NT2/D1 (cell line): ENCODE measurements around the gene TBC1D5.
"Not testable (repeated sequence)": the region's sequence is repeated elsewhere in the genome, so short reads cannot be mapped to it uniquely, and the experiment has no call there.

Source experiments
- DNase-seq: peaks from one replicate; pipeline ENCODE4 v3.0.0-alpha.2; 2011; ENCODE audit warnings: low read depth, low spot score
- H3K27me3 ChIP-seq: 2 replicates; pipeline ENCODE4 v1.6.0; 2011; ENCODE audit warnings: mild to moderate bottlenecking; ENCODE audit not compliant: insufficient read length, insufficient read depth
- H3K36me3 ChIP-seq: 2 replicates; pipeline ENCODE4 v1.6.1; 2011; ENCODE audit warnings: mild to moderate bottlenecking, low read length, mixed read lengths; ENCODE audit not compliant: insufficient read depth, insufficient read length
- H3K4me1 ChIP-seq: 2 replicates; pipeline ENCODE4 v1.5.1; 2011; ENCODE audit not compliant: insufficient read depth, insufficient read length
- H3K4me3 ChIP-seq: 2 replicates; pipeline ENCODE4 v1.5.1; 2011; ENCODE audit warnings: low read depth; ENCODE audit not compliant: insufficient read length
- H3K9ac ChIP-seq: 2 replicates; pipeline ENCODE4 v1.6.0; 2011; ENCODE audit warnings: low read depth; ENCODE audit not compliant: insufficient read length
- H3K9me3 ChIP-seq: 2 replicates; pipeline ENCODE4 v1.5.1; 2011; ENCODE audit warnings: mild to moderate bottlenecking, low read length; ENCODE audit not compliant: insufficient read depth
- SUZ12 ChIP-seq: IDR thresholded peaks from 2 replicates; pipeline ENCODE4 v1.6.1; 2011; ENCODE audit not compliant: insufficient read length, insufficient read depth; ENCODE audit errors: extremely low read depth
- YY1 ChIP-seq: IDR thresholded peaks from 2 replicates; pipeline ENCODE4 v1.6.1; 2011; ENCODE audit not compliant: insufficient read length, insufficient read depth
- ZNF274 ChIP-seq: IDR thresholded peaks from 2 replicates; pipeline ENCODE4 v1.6.1; 2011; ENCODE audit warnings: mild to moderate bottlenecking, low read depth, low read length

The TBC1D5 gene

GRCh38 chr3:17672506-17672905 lies 69.9 kb downstream of the TBC1D5 start:
- no peak for DNase-seq
- no peaks in the 10 kb centered on the region for H3K27me3 ChIP-seq
- no peak overlapping the region for H3K4me3 ChIP-seq
- no peak overlapping the region for H3K9ac ChIP-seq
- H3K9me3 ChIP-seq: peaks cover 7% of the 10 kb centered on the region
- TF ChIP-seq SUZ12: no peak
- no peak for TF ChIP-seq YY1
- TF ChIP-seq ZNF274: no peak
- no peaks in the 10 kb centered on the region for H3K4me1 ChIP-seq
- no peaks in the 10 kb centered on the region for H3K36me3 ChIP-seq

GRCh38 chr3:17670749-17671148 lies 71.7 kb downstream of the TBC1D5 start:
- Histone ChIP-seq H3K36me3 (no peaks in the 10 kb centered on the region), H3K4me1 (no peaks in the 10 kb centered on the region), H3K27me3 (no peaks in the 10 kb centered on the region), H3K9me3 (peaks cover 7% of the 10 kb centered on the region), H3K9ac (no peak overlapping the region), H3K4me3 (no peak overlapping the region)
- TF ChIP-seq SUZ12 (no peak), ZNF274 (no peak), YY1 (no peak)
- no peak for DNase-seq

DNA sequence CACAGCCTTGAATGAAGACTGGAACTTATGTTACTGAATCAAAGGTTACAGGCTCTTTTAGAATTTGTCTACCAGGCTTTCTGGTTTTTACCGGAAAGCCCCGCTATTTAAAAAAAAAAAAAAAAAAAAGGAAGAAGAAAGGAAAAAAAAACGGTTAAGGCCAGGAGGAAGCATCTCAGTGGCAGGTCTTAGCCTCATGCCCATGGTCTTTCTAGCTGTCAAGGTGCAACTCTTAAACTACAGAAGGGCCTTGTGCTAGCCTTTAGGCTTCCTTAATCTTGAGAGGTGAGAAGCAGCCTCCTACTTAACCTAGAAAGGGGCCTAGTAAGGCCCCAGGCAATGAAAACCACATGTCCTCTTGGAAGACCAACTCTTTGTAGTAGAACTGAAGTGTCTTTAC lies 77.5 kb downstream of the TBC1D5 start:
- TF ChIP-seq SUZ12: no peak
- TF ChIP-seq YY1: no peak
- no peak for TF ChIP-seq ZNF274
- DNase-seq: no peak
- no peak overlapping the region for H3K4me3 ChIP-seq
- H3K9me3 ChIP-seq: peaks cover 7% of the 10 kb centered on the region
- H3K4me1 ChIP-seq: no peaks in the 10 kb centered on the region
- no peaks in the 10 kb centered on the region for H3K36me3 ChIP-seq
- H3K27me3 ChIP-seq: no peaks in the 10 kb centered on the region
- H3K9ac ChIP-seq: no peak overlapping the region

GRCh38 chr3:17656264-17656663 lies 86.2 kb downstream of the TBC1D5 start:
- H3K36me3 ChIP-seq: no peaks in the 10 kb centered on the region

GRCh38 chr3:17655743-17656142 lies 86.7 kb downstream of the TBC1D5 start:
- no peaks in the 10 kb centered on the region for H3K27me3 ChIP-seq
- no peaks in the 10 kb centered on the region for H3K9me3 ChIP-seq
- DNase-seq: no peak
- H3K36me3 ChIP-seq: no peaks in the 10 kb centered on the region
- H3K4me1 ChIP-seq: no peaks in the 10 kb centered on the region
- H3K9ac ChIP-seq: no peak overlapping the region
- TF ChIP-seq ZNF274 (no peak), SUZ12 (no peak), YY1 (no peak)
- H3K4me3 ChIP-seq: no peak overlapping the region

More at GRCh38 chr3:17656264-17656663, 86.2 kb downstream of the TBC1D5 start:
- H3K4me3 ChIP-seq: no peak overlapping the region
- H3K4me1 ChIP-seq: no peaks in the 10 kb centered on the region
- no peak overlapping the region for H3K9ac ChIP-seq
- H3K9me3 ChIP-seq: no peaks in the 10 kb centered on the region
- DNase-seq: no peak
- H3K27me3 ChIP-seq: no peaks in the 10 kb centered on the region
- TF ChIP-seq ZNF274 (no peak), YY1 (no peak), SUZ12 (no peak)

DNA sequence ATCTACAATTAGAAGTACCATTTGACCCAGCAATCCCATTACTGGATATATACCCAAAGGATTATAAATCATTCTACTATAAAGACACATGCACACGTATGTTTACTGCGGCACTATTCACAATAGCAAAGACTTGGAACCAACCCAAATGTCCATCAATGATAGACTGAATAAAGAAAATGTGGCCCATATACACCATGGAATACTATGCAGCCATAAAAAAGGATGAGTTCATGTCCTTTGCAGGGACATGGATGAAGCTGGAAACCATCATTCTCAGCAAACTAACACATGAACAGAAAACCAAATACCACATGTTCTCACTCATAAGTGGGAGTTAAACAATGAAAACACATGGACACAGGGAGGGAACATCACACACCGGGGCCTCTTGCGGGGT lies 92.7 kb downstream of the TBC1D5 start:
- not testable (repeated sequence) for H3K4me3 ChIP-seq

GRCh38 chr3:17648630-17649355 lies 93.6 kb downstream of the TBC1D5 start:
- not testable (repeated sequence) for DNase-seq, H3K4me3 ChIP-seq, H3K9me3 ChIP-seq, H3K4me1 ChIP-seq, H3K9ac ChIP-seq, H3K27me3 ChIP-seq, H3K36me3 ChIP-seq

More for the DNA sequence above, 92.7 kb downstream of the TBC1D5 start:
- not testable (repeated sequence) for H3K9ac ChIP-seq, H3K9me3 ChIP-seq, H3K27me3 ChIP-seq, DNase-seq, H3K4me1 ChIP-seq, H3K36me3 ChIP-seq
